DND-41 (cell line): ENCODE results near the gene PCDH10.

Experiments
- CTCF ChIP-seq: IDR thresholded peaks from 2 replicates; pipeline ENCODE4 v1.5.1; 2012; ENCODE audit warnings: borderline replicate concordance, low read length, moderate library complexity, mild to moderate bottlenecking; ENCODE audit not compliant: poor library complexity, severe bottlenecking; ENCODE audit errors: extremely low read depth
- EZH2 ChIP-seq: IDR thresholded peaks from 3 replicates; pipeline ENCODE4 v1.6.1; 2012; ENCODE audit warnings: borderline replicate concordance, low read depth, mild to moderate bottlenecking, moderate library complexity, low read length, inconsistent platforms; ENCODE audit not compliant: severe bottlenecking

GRCh38 chr4:133188433-133189146, 39.5 kb downstream of the PCDH10 start:
- TF ChIP-seq CTCF (no peak), EZH2 (no peak)
